B cell (primary cell): ENCODE results near the gene GLB1L3. TPM values are rescaled to one million over a fixed set of nuclear protein-coding genes. Genes with fewer than 3 reads are reported as not detected.

Source experiments
- ATAC-seq: fragments of 200-7000 bp; cut with Tn5 transposase; one replicate; pipeline ENCODE4 v1.10.0; 2021; ENCODE audit warnings: low read depth, mild to moderate bottlenecking, moderate number of reproducible peaks, moderate library complexity
- CTCF ChIA-PET: fragments of 350-600 bp; sonication (Branson Sonifier 250); formaldehyde crosslinking; loops from one replicate; lab custom pipeline; 2021; ENCODE audit warnings: antibody characterized with exemption, inconsistent platforms; lab: Charles Lee
- POLR2A ChIA-PET: fragments of 350-600 bp; sonication (Branson Sonifier 250); formaldehyde crosslinking; loops from one replicate; lab custom pipeline; 2021; ENCODE audit warnings: antibody characterized with exemption; lab: Charles Lee
- DNase-seq: peaks from one replicate; pipeline ENCODE4 v3.0.0; 2013
- H2AFZ ChIP-seq: 2 replicates; pipeline ENCODE4 v1.6.1; 2012; ENCODE audit warnings: mild to moderate bottlenecking, low read depth, low read length; ENCODE audit not compliant: insufficient read depth, poor library complexity, severe bottlenecking
- H3K27ac ChIP-seq, 2 donors: 1 replicate in 1 of 2; 2 replicates in 1 of 2; pipeline ENCODE4 v1.5.1; 2012 to 2013; ENCODE audit warnings: low read length in 2 of 2, mild to moderate bottlenecking in 2 of 2, moderate library complexity in 1 of 2
- H3K27me3 ChIP-seq, 4 experiments: fragments of 200-600 bp in 1 of 4; sonication (generic) in 1 of 4; replicated peaks in 1 of 4; 1 replicate in 2 of 4; 2 replicates in 2 of 4; pipeline versions ENCODE4 v1.6.1 to v1.7.0; 2013 to 2016; ENCODE audit warnings: low read length in 3 of 4, mild to moderate bottlenecking in 2 of 4, mixed read lengths in 1 of 4, moderate library complexity in 1 of 4; ENCODE audit not compliant: insufficient read depth in 4 of 4, control insufficient read depth in 3 of 4; ENCODE audit errors: control extremely low read depth in 1 of 4
- H3K36me3 ChIP-seq, 2 experiments: replicated peaks in 1 of 2; 1 replicate in 1 of 2; 2 replicates in 1 of 2; pipeline versions ENCODE4 v1.6.1 to v1.7.1; 2013; ENCODE audit warnings: low read length in 1 of 2; ENCODE audit not compliant: insufficient read depth in 2 of 2, control insufficient read depth in 1 of 2; ENCODE audit errors: control extremely low read depth in 1 of 2, extremely low read depth in 1 of 2
- H3K4me1 ChIP-seq, 2 donors: fragments of 200-600 bp in 1 of 2; sonication (generic) in 1 of 2; 1 replicate in 1 of 2; 2 replicates in 1 of 2; pipeline versions ENCODE4 v1.5.1 to v1.6.1; 2013 to 2017; ENCODE audit warnings: low read length in 2 of 2; ENCODE audit not compliant: control insufficient read depth in 2 of 2, insufficient read depth in 2 of 2
- H3K4me2 ChIP-seq: replicated peaks from 2 replicates; pipeline ENCODE3; 2012; ENCODE audit warnings: mild to moderate bottlenecking, low read depth, low read length; ENCODE audit not compliant: poor library complexity, severe bottlenecking
- H3K4me3 ChIP-seq, 5 experiments: fragments of 200-600 bp in 1 of 5; sonication (generic) in 1 of 5; 1 replicate in 3 of 5; 2 replicates in 2 of 5; pipeline versions ENCODE4 v1.5.1 to v1.7.0; 2011 to 2016; ENCODE audit warnings: low read length in 4 of 5, mild to moderate bottlenecking in 4 of 5, low read depth in 2 of 5, control low read depth in 1 of 5, moderate library complexity in 1 of 5; ENCODE audit not compliant: insufficient read depth in 1 of 5; ENCODE audit errors: control extremely low read depth in 1 of 5, extremely low read depth in 1 of 5
- H3K79me2 ChIP-seq: fragments of 200-600 bp; sonication (generic); one replicate; pipeline ENCODE4 v1.6.0; 2016; ENCODE audit warnings: low read length; ENCODE audit not compliant: control insufficient read depth, insufficient read depth
- H3K9ac ChIP-seq: fragments of 200-600 bp; sonication (generic); 2 replicates; pipeline ENCODE4 v1.6.1; 2017; ENCODE audit warnings: mild to moderate bottlenecking, low read length, moderate library complexity
- H3K9me3 ChIP-seq, 3 donors: one replicate each; pipeline versions ENCODE4 v1.6.1 to v1.7.1; 2013; ENCODE audit warnings: low read length in 2 of 3; ENCODE audit not compliant: control insufficient read depth in 2 of 3, insufficient read depth in 1 of 3; ENCODE audit errors: control extremely low read depth in 1 of 3
- H4K20me1 ChIP-seq: 2 replicates; pipeline ENCODE4 v1.6.0; 2012; ENCODE audit warnings: mild to moderate bottlenecking, low read length; ENCODE audit not compliant: insufficient read depth, control insufficient read depth, poor library complexity, severe bottlenecking
- H3K27ac Mint-ChIP-seq: one replicate; pipeline ENCODE4 v1.8.0; 2021; ENCODE audit warnings: mixed read lengths
- H3K27me3 Mint-ChIP-seq: one replicate; pipeline ENCODE4 v1.8.0; 2021; ENCODE audit warnings: mixed read lengths
- H3K4me1 Mint-ChIP-seq: one replicate; pipeline ENCODE4 v1.8.0; 2021; ENCODE audit warnings: mixed read lengths
- H3K4me3 Mint-ChIP-seq: one replicate; pipeline ENCODE4 v1.8.0; 2021; ENCODE audit warnings: mixed read lengths
- H3K9me3 Mint-ChIP-seq: one replicate; pipeline ENCODE4 v1.8.0; 2022; ENCODE audit warnings: mixed read lengths; ENCODE audit not compliant: insufficient read depth
- CTCF ChIP-seq: fragments of 200-600 bp; IDR thresholded peaks from one replicate; pipeline ENCODE4 v1.8.0; 2022; ENCODE audit warnings: antibody characterized with exemption, mild to moderate bottlenecking
- EZH2 ChIP-seq: IDR thresholded peaks from 2 replicates; pipeline ENCODE4 v1.6.1; 2012; ENCODE audit warnings: borderline replicate concordance, low read depth, mild to moderate bottlenecking, moderate library complexity, low read length; ENCODE audit not compliant: insufficient read depth, poor library complexity, severe bottlenecking
- WGBS: methylation state at CpG from one replicate; pipeline ENCODE4 v1.1.5; 2013; ENCODE audit warnings: missing lambda C conversion rate; ENCODE audit not compliant: insufficient coverage; 5-methylcytosine and 5-hydroxymethylcytosine counted together
- intact Hi-C: fragments of 100-400 bp; cut with micrococcal nuclease; formaldehyde crosslinking; loops from one replicate; pipeline ENCODE4 v1.10.0; 2022
- polyA plus RNA-seq: library from polyadenylated mRNA; depleted of rRNA; stranded (reverse); fragments of >200 nt; gene quantifications from 2 replicates; pipeline ENCODE4 v1.2.3, GENCODE V29; 2012
- total RNA-seq, 2 donors: library from RNA; stranded (reverse); fragments of 120-200 nt in 1 of 2; gene quantifications; 1 replicate in 1 of 2; 2 replicates in 1 of 2; pipeline versions ENCODE4 v1.2.3 to v1.2.4, GENCODE V29; 2013 to 2022

The GLB1L3 gene
- total and polyA plus RNA-seq, 2 donors (not counting 1 experiment from before 2014, with no cell fraction given) = not detected

GRCh38 chr11:134334796-134335571, 58.8 kb downstream of the GLB1L3 start:
- intact Hi-C loops = no loop called here
- ChIA-PET CTCF (no interaction called here), POLR2A (no interaction called here)
- peaks cover 43% of the 10 kb centered on the region for H3K27me3 Mint-ChIP-seq
- Histone ChIP-seq H3K4me2 (no peak overlapping the region), H3K27ac (no peak overlapping the region), H3K9me3 (peaks cover 0 to 4% (median 1%) of the 10 kb centered on the region in 3 donors), H3K4me1 (peaks cover 18 to 19% of the 10 kb centered on the region in 2 donors), H3K36me3 (no peaks in the 10 kb centered on the region), H2AFZ (no peak overlapping the region), H3K79me2 (no peaks in the 10 kb centered on the region), H3K27me3 (peaks cover 2 to 36% (median 16%) of the 10 kb centered on the region in 4 experiments), H4K20me1 (no peaks in the 10 kb centered on the region), H3K9ac (no peak overlapping the region), H3K4me3 (no peak overlapping the region)
- no peak for TF ChIP-seq CTCF
- TF ChIP-seq EZH2 = no peak
- DNase-seq (no peak), ATAC-seq (no peak)
- no peak overlapping the region for H3K4me3 Mint-ChIP-seq
- no peak overlapping the region for H3K27ac Mint-ChIP-seq
- whole genome bisulfite sequencing = 87% methylated on average over 2 of the region's 10 CpGs
- H3K9me3 Mint-ChIP-seq = no peaks in the 10 kb centered on the region
- peaks cover 14% of the 10 kb centered on the region for H3K4me1 Mint-ChIP-seq

DNA sequence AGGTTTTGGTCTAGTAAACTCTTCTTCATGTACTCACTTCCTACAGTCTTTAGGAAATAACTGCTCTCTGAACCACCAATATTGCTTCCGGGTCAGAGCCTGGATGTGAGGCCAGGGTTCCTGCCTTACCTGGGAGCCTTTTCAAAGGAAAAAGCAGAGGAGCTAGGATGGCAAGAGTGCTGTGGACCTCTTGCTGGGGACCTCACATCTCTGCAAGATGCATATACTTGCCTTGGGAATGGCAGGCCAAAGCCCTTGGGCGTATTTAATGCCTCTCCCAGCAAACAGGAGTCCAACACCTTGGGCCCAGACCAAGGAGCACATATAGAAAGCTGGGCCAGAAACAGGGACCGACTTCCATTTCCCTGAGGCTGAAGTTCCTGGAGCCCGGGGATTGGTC, 60.9 kb downstream of the GLB1L3 start:
- no peak for ATAC-seq
- H3K36me3 ChIP-seq = no peaks in the 10 kb centered on the region
- H3K4me3 ChIP-seq = no peak overlapping the region
- Mint-ChIP-seq H3K4me1 (peaks cover 6% of the 10 kb centered on the region), H3K4me3 (no peak overlapping the region), H3K27ac (no peak overlapping the region), H3K27me3 (peaks cover 28% of the 10 kb centered on the region), H3K9me3 (no peaks in the 10 kb centered on the region)
- ChIA-PET POLR2A (no interaction called here), CTCF (no interaction called here)
- no peak overlapping the region for H2AFZ ChIP-seq
- no peaks in the 10 kb centered on the region for H3K9me3 ChIP-seq
- no peaks in the 10 kb centered on the region for H4K20me1 ChIP-seq
- DNase-seq = no peak
- no peak overlapping the region for H3K27ac ChIP-seq
- WGBS = 94% methylated on average over 3 of the region's 4 CpGs
- no peaks in the 10 kb centered on the region for H3K79me2 ChIP-seq
- H3K4me2 ChIP-seq = no peak overlapping the region
- intact Hi-C loops = no loop called here
- H3K9ac ChIP-seq = no peak overlapping the region
- peaks cover 6 to 7% of the 10 kb centered on the region in 2 donors for H3K4me1 ChIP-seq
- no peak for TF ChIP-seq EZH2
- no peak for TF ChIP-seq CTCF
- H3K27me3 ChIP-seq = peaks cover 0 to 20% (median 6%) of the 10 kb centered on the region in 4 experiments
